RWPE2 (cell line): Measurements from ENCODE around the gene CCDC18.

ENCODE experiments used
- ATAC-seq: fragments of 200-7000 bp; cut with Tn5 transposase; 3 replicates; pipeline ENCODE4 v1.9.1; 2021; ENCODE audit warnings: low read depth
- DNase-seq: peaks from one replicate; pipeline ENCODE4 v3.0.0-alpha.2; 2020; ENCODE audit warnings: low spot score
- H3K27ac ChIP-seq: fragments of 450-650 bp; 2 replicates; pipeline ENCODE4 v1.5.1; 2017; ENCODE audit warnings: mild to moderate bottlenecking; ENCODE audit not compliant: poor library complexity, severe bottlenecking
- H3K27me3 ChIP-seq: fragments of 250-450 bp; sonication (Bioruptor Pico); 2 replicates; pipeline ENCODE4 v1.5.1; 2021; ENCODE audit warnings: mild to moderate bottlenecking, moderate library complexity; ENCODE audit not compliant: insufficient read depth, poor library complexity, severe bottlenecking
- H3K36me3 ChIP-seq: fragments of 250-450 bp; sonication (Bioruptor Pico); 2 replicates; pipeline ENCODE4 v1.5.1; 2020; ENCODE audit warnings: low read depth, mild to moderate bottlenecking, moderate library complexity
- H3K4me1 ChIP-seq: fragments of 250-450 bp; sonication (Bioruptor Pico); 2 replicates; pipeline ENCODE4 v1.5.1; 2021; ENCODE audit warnings: mild to moderate bottlenecking, moderate library complexity; ENCODE audit not compliant: insufficient read depth, poor library complexity, severe bottlenecking
- H3K4me3 ChIP-seq: fragments of 250-450 bp; sonication (Bioruptor Pico); 2 replicates; pipeline ENCODE4 v1.5.1; 2021; ENCODE audit warnings: mild to moderate bottlenecking, moderate library complexity; ENCODE audit not compliant: severe bottlenecking
- H3K9me3 ChIP-seq: fragments of 250-450 bp; sonication (Bioruptor Pico); 2 replicates; pipeline ENCODE4 v1.5.1; 2021; ENCODE audit warnings: mild to moderate bottlenecking, moderate library complexity; ENCODE audit not compliant: severe bottlenecking
- CTCF ChIP-seq: fragments of 450-650 bp; IDR thresholded peaks from one replicate; pipeline ENCODE4 v1.5.1; 2017; ENCODE audit warnings: mild to moderate bottlenecking, moderate library complexity; ENCODE audit not compliant: poor library complexity, severe bottlenecking

Gene CCDC18

DNA sequence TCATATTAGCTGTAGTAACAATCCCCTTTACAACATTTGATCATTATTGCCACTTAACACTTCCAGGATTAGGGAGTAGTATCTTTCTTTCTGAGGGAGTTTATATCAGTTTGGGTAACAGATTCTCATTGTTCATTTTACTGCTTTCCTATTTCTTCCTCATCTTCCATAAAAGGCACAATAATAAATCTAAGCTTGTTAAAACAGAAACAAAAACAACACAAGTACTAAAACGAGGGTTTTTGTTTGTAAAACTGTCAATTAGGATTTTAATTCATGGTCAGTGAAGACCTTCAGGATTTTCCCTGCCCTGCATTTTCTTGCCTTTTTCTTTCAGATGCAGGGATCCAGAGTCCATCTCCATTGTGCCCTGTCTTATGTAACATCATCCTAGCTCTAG lies 29.8 kb upstream of the CCDC18 start:
- no peaks in the 10 kb centered on the region for H3K27me3 ChIP-seq
- H3K36me3 ChIP-seq, result peaks cover 76% of the 10 kb centered on the region
- peaks cover 6% of the 10 kb centered on the region for H3K4me1 ChIP-seq
- no peak overlapping the region for H3K27ac ChIP-seq
- TF ChIP-seq CTCF, result no peak
- DNase-seq (no peak), ATAC-seq (no peak)
- no peaks in the 10 kb centered on the region for H3K9me3 ChIP-seq
- no peak overlapping the region for H3K4me3 ChIP-seq

GRCh38 chr1:93151474-93151873 lies 29.1 kb upstream of the CCDC18 start:
- H3K4me1 ChIP-seq, result peaks cover 7% of the 10 kb centered on the region
- DNase-seq (no peak), ATAC-seq (no peak)
- H3K4me3 ChIP-seq, result no peak overlapping the region
- peaks cover 84% of the 10 kb centered on the region for H3K36me3 ChIP-seq
- H3K27me3 ChIP-seq, result no peaks in the 10 kb centered on the region
- TF ChIP-seq CTCF, result no peak
- H3K27ac ChIP-seq, result no peak overlapping the region
- H3K9me3 ChIP-seq, result no peaks in the 10 kb centered on the region

DNA sequence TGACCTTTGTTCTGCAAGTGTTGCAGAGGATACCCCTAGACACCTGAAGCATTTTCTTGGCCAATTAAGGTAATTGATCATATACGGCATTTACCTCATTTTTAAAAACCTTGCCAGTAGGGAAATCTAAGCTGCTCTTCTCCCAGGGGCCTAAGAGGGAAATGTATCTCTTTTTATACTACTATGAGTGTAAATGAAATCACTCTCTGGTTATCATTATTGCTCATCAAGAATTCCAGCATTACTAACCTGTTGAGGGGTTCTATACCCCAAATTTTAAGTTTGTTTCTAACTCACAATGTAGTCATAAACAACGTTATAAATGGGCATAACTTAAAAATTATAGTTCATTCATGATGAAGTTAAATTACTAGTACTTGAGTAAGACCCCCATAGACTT lies 27.7 kb upstream of the CCDC18 start:
- peaks cover 7% of the 10 kb centered on the region for H3K4me1 ChIP-seq
- no peak overlapping the region for H3K4me3 ChIP-seq
- DNase-seq (no peak), ATAC-seq (no peak)
- TF ChIP-seq CTCF, result no peak
- H3K27me3 ChIP-seq, result no peaks in the 10 kb centered on the region
- H3K36me3 ChIP-seq, result peaks cover 92% of the 10 kb centered on the region
- H3K9me3 ChIP-seq, result no peaks in the 10 kb centered on the region
- H3K27ac ChIP-seq, result no peak overlapping the region

GRCh38 chr1:93154898-93155297 lies 25.6 kb upstream of the CCDC18 start:
- H3K9me3 ChIP-seq, result no peaks in the 10 kb centered on the region
- peaks cover 7% of the 10 kb centered on the region for H3K4me1 ChIP-seq
- no peak for TF ChIP-seq CTCF
- H3K27me3 ChIP-seq, result no peaks in the 10 kb centered on the region
- no peak for DNase-seq
- H3K27ac ChIP-seq, result no peak overlapping the region
- H3K4me3 ChIP-seq, result no peak overlapping the region
- no peak for ATAC-seq
- peaks cover 92% of the 10 kb centered on the region for H3K36me3 ChIP-seq

DNA sequence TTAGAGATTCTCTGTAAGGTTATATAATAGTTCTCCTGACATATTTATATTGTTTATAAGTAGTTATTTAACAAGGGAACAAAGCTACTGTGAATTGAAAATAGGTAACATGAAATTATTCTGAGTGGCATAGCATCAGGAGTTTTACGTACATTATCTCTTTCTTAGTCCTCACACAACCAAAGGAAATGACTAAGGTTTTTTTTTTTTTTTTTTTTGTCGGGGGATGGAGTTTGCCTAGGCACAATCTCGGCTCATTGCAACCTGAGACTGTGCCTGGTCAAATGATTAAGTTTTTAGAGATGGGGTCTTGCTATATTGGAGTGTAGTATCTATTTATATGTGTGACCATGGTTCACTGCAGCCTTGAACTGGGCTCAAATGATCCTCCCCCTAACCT lies 25.2 kb upstream of the CCDC18 start:
- DNase-seq (no peak), ATAC-seq (no peak)
- peaks cover 92% of the 10 kb centered on the region for H3K36me3 ChIP-seq
- peaks cover 7% of the 10 kb centered on the region for H3K4me1 ChIP-seq
- H3K27me3 ChIP-seq, result no peaks in the 10 kb centered on the region
- H3K9me3 ChIP-seq, result no peaks in the 10 kb centered on the region
- H3K27ac ChIP-seq, result no peak overlapping the region
- no peak for TF ChIP-seq CTCF
- no peak overlapping the region for H3K4me3 ChIP-seq
